ENCODE data around the gene SYT17. TPM values are rescaled to one million over a fixed set of nuclear protein-coding genes. Genes with fewer than 3 reads are reported as not detected.
A peak's percentile ranks its signal among the peaks of the same experiment; 100 is the strongest.

Gene SYT17
- total and polyA plus RNA-seq, 10 of the 15 experiments (the other 5 are each of a cell fraction or from before 2014, with no cell fraction given), result 3.7 to 12.3 (median 5.0) TPM

- TF ChIP-seq ZNF687 (IDR thresholded peaks at IDR 0.05) (peak; percentile 85), EGR1 (IDR thresholded peaks at IDR 0.05; ENCODE audit: borderline replicate concordance in 1 of 2, low read depth in 2 of 2, low read length in 2 of 2) (no peak), POU2F2 (IDR thresholded peaks at IDR 0.05; ENCODE audit: borderline replicate concordance, low read depth, low read length) (peak; percentile 45; the same call in 1 of the 3 replicates), ESRRA (IDR thresholded peaks at IDR 0.05; ENCODE audit: low read length) (no peak), ETV6 (conservative IDR thresholded peaks at IDR 0.05 in 1 of 2, IDR thresholded peaks at IDR 0.05 in 1 of 2; ENCODE audit: borderline replicate concordance in 1 of 2, low read depth in 1 of 2) (0 out of 4 replicates have a peak, but pooled peaks of 1 of the 2 experiments have one; percentile 37), SPI1 (IDR thresholded peaks at IDR 0.05; ENCODE audit: borderline replicate concordance, insufficient read depth, low read depth, low read length) (peak; percentile 50; the same call in 1 of the 2 replicates), ZNF274 (IDR thresholded peaks at IDR 0.05; ENCODE audit: insufficient read depth, insufficient read length) (no peak), RBBP5 (conservative IDR thresholded peaks at IDR 0.05) (0 out of 2 replicates have a peak, but pooled peaks have one; percentile 37), MEF2A (IDR thresholded peaks at IDR 0.05; ENCODE audit: insufficient read depth, low read depth, low read length) (peak; percentile 63; the same call in 1 of the 2 replicates), POLR2AphosphoS5 (IDR thresholded peaks at IDR 0.05; ENCODE audit: low read length) (peak; percentile 76; the same call in 1 of the 2 replicates), POLR2A (IDR thresholded peaks at IDR 0.05; ENCODE audit: low read depth, low read length) (peak; percentile 61), ZZZ3 (IDR thresholded peaks at IDR 0.05; ENCODE audit: control insufficient read depth, insufficient read length, low read depth) (no peak), RELA (IDR thresholded peaks at IDR 0.05; ENCODE audit: borderline replicate concordance, partially characterized antibody) (no peak), PML (IDR thresholded peaks at IDR 0.05; ENCODE audit: low read length) (0 out of 2 replicates have a peak, but pooled peaks have one; percentile 34), USF2 (IDR thresholded peaks at IDR 0.05; ENCODE audit: borderline replicate concordance, low read depth, low read length) (peak; percentile 20; the same call in 1 of the 2 replicates), RUNX3 (IDR thresholded peaks at IDR 0.05; ENCODE audit: low read length) (no peak; the same call in 1 of the 2 replicates), EED (IDR thresholded peaks at IDR 0.05; ENCODE audit: low read depth) (peak; percentile 14; the same call in 1 of the 2 replicates), KDM1A (IDR thresholded peaks at IDR 0.05; ENCODE audit: borderline replicate concordance) (no peak), DPF2 (IDR thresholded peaks at IDR 0.05) (peak; percentile 63; the same call in 1 of the 2 replicates), CBX3 (IDR thresholded peaks at IDR 0.05; ENCODE audit: borderline replicate concordance, low read depth) (no peak), ZNF207 (IDR thresholded peaks at IDR 0.05; ENCODE audit: borderline replicate concordance) (0 out of 2 replicates have a peak, but pooled peaks have one; percentile 9), IKZF1 (conservative IDR thresholded peaks at IDR 0.05) (0 out of 2 replicates have a peak, but pooled peaks have one; percentile 32), TARDBP (IDR thresholded peaks at IDR 0.05; ENCODE audit: borderline replicate concordance) (0 out of 2 replicates have a peak, but pooled peaks have one; percentile 4), SMARCA5 (IDR thresholded peaks at IDR 0.05) (0 out of 2 replicates have a peak, but pooled peaks have one; percentile 69), BCL11A (IDR thresholded peaks at IDR 0.05; ENCODE audit: low read depth, low read length) (no peak; the same call in 1 of the 2 replicates)
Measured at GRCh38 chr16:19210968-19211367, 42.9 kb downstream of the SYT17 start (continued).

Data from GM12878 (cell line).